Inflammatory macrophage treated with lipopolysaccharide for 1 hour (primary cell): ENCODE results near the gene CCL7.
"Not testable (repeated sequence)": the region's sequence is repeated elsewhere in the genome, so short reads cannot be mapped to it uniquely, and the experiment has no call there.

Source experiments
- DNase-seq, 2 donors: peaks; one replicate each; pipeline ENCODE4 v3.0.0-alpha.2; 2020 to 2022

Gene CCL7

DNA sequence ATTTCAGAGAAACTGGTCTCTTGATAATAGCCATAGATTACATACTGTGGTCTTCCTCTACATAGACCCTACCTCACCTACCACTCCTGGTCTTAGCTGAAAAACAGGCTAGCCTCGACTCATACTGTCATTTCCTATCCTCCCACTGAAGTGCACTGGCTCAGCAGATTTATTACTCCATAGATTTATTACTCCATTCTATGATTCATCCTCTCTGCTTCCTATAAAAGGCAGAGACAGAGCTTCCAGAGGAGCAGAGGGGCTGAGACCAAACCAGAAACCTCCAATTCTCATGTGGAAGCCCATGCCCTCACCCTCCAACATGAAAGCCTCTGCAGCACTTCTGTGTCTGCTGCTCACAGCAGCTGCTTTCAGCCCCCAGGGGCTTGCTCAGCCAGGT lies at the start of gene CCL7:
Gene CCL7, plus strand, starts transcription at position 253 of the 400 bp plus-strand sequence. Its CDS starts 70 bp downstream, at position 323.
- peak; percentile 79 to 81 for DNase-seq

DNA sequence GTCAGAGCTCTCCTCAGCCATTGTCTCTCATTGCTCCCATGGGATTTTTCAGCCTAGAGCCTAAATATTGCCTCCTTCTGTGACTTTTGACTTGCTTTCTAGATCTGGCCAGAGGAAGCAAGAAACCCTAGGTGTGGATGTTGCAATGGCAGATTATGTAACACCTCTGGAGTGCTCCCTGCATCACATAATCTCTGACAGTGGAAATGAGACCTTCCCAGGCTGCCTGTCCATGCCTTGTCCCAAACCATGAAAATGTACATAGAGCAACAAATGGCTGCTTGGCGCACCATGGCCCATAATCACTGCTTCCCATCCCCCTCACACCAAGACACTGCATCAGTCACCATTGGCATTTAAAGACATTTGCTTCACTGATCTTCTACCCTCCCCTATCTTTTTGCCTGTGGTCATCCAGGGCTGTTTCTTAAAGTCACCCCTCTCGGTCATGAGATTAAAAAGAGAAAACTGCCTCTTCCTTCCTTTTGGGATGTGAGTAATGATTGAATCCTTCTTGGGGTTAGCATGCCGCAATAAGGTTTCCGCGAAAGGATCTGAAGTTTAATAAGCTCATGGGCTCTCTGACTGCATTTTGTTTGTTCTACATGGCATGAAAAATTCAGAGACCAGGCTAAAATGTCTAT lies 49.1 kb upstream of the CCL7 start:
- DNase-seq: peak; percentile 64 to 77

GRCh38 chr17:34221411-34221810 lies 48.6 kb upstream of the CCL7 start:
- no peak for DNase-seq

DNA sequence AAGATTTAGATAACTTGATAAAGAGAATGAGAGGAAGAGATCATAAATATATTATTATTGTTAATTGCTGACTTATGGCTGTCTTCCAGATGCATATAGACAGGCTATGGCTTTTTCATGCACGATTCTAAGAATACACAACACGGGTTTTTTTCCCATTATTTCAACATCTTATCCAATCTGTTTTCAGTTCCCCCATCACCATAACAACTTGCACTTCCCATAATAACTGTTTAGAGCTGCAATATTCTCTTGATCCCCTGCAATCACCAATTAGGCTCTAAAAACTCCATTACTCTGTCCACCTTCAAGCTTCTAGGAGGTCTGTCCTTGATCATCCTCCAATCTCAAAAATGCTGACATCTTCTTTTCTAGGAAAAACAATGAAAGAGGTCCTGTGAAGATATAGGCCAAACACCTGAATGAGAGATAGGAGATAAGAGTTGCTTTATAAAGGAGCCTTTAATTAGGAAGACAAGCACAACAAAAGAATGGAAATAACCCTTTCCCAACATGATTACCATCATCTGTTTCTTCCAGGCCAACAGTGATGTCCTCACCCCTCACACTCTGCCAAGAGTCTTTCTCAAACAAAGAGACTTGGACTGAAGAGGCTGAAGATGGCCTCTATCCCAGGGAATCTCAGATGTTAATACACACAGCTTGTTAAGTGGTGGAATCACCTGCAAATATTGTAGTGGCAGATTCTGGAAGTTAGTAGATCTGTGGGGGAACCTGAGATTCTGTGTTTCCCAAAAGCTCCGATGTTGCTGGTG lies 47.1 kb upstream of the CCL7 start:
- peak; percentile 86 to 87 for DNase-seq

- DNase-seq: no peak
These were observed 45.0 kb upstream of the CCL7 start for GRCh38 chr17:34225046-34225445.

- DNase-seq: no peak
These were observed 43.8 kb upstream of the CCL7 start for GRCh38 chr17:34226011-34226743.

- DNase-seq: no peak
These were observed 43.3 kb upstream of the CCL7 start for GRCh38 chr17:34226744-34227034.

GRCh38 chr17:34227293-34227692 lies 42.7 kb upstream of the CCL7 start:
- not testable (repeated sequence) for DNase-seq

DNA sequence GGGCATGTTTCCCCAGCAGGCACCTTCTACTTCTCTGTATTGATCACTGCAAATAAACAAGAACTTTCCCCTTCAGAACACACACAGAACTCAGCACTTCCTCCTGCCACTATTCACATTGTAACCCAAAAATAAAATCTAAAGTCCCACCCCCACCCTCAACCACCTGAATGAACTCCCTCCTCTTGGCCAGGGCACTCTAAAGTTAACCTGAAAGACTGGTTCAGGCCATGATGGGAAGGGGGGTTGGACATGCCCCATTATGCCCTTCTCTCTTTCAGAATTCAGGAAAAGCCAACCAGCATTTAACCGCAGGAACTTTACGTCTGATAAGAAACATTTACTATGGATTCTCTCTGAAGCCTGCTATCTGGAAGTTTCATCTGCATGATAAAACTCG lies 42.3 kb upstream of the CCL7 start:
- DNase-seq: no peak

DNA sequence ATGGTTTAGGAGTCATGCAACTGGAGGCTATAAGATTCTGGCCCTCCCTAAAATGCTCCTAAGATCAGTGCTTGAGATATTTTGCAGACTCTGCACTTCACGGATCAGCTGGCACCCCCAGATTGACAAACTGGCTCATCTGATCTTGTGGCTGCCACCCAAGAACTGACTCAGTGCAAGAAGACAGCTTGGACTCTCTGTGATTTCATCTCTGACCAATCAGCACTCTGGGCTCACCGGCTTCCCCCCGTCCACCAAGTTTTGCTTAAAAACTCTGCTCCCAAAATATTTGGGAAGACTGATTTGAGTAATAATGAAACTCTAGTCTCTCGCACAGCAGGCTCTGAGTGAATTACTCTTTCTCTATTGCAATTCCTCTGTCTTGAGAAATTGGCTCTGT lies 41.2 kb upstream of the CCL7 start:
- DNase-seq: peak; percentile 71 to 84

DNA sequence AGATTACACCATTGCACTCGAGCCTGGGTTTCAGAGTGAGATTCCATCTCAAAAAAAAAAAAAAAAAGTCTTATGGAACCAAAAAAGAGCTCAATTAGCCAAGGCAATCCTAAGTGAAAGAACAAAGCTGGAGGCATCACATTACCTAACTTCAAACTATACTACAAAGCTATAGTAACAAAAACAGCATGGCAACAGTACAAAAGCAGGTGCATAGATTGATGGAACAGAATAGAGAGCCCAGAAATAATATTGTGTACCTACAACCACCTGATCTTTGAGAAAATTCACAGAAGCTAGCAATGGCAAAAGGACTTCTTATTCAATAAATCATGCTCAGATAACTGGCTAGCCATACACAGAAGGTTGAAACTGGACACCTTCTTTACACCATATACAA lies 39.7 kb upstream of the CCL7 start:
- DNase-seq: no peak

- DNase-seq: no peak
These were observed 35.4 kb upstream of the CCL7 start for GRCh38 chr17:34234616-34235015.

DNA sequence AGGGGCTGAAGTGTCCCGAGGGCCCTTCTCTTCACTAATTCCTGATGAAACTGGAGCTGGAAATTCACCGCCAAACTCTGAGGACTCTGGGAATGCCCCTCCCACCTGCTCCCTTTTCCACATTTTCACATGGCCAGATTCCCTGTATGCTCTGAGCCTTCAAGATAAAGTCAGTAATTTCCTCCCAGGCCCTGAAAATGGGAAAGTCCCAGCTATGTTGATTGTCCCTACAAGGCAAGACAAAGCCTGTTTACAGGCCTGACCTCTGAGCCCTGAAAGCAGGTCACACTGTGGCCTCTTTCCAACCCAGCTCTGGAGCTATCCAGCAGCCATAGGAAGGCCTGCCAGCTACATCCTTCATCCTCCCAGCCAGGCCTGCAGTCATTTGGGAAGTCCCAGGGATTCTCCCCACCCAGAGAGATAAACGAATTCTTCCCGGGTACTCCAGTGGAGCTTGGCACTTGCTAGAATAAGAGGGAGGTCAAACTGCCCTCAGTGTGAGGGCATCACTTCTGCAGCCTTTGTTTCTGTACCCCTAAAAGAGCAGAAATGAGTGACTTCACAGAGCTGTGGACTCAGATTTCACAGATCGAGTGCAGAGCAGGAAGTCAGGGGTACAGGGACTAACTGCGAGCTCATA lies 34.5 kb upstream of the CCL7 start:
- peak; percentile 54 to 92 for DNase-seq

GRCh38 chr17:34236281-34236892 lies 33.6 kb upstream of the CCL7 start:
- peak; percentile 54 to 80 for DNase-seq

GRCh38 chr17:34237458-34237857 lies 32.6 kb upstream of the CCL7 start:
- DNase-seq: no peak

DNA sequence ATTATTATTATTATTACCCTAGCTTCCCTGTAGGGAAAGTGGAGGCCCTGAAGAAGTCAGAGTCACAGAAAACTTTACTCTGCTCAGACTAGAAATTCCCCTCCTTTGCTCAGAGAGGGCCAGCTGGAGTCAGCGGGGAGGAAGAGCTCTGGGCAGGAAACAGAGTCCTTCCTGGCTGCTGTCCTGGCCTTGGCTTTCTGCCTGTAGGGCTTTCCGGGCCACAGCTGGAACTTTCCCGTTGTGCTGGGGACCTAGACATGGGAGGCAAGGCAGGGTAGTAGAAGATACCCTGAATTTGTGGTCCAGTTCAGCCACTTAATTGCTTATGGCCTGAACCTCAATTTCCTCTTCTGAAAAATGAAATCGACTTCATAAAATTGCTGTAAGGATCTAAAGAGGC lies 29.0 kb upstream of the CCL7 start:
- DNase-seq: peak in 1 of 2 donors; percentile 63

- DNase-seq: peak; percentile 82 to 86
These were observed 27.2 kb upstream of the CCL7 start for GRCh38 chr17:34242587-34243363.

DNA sequence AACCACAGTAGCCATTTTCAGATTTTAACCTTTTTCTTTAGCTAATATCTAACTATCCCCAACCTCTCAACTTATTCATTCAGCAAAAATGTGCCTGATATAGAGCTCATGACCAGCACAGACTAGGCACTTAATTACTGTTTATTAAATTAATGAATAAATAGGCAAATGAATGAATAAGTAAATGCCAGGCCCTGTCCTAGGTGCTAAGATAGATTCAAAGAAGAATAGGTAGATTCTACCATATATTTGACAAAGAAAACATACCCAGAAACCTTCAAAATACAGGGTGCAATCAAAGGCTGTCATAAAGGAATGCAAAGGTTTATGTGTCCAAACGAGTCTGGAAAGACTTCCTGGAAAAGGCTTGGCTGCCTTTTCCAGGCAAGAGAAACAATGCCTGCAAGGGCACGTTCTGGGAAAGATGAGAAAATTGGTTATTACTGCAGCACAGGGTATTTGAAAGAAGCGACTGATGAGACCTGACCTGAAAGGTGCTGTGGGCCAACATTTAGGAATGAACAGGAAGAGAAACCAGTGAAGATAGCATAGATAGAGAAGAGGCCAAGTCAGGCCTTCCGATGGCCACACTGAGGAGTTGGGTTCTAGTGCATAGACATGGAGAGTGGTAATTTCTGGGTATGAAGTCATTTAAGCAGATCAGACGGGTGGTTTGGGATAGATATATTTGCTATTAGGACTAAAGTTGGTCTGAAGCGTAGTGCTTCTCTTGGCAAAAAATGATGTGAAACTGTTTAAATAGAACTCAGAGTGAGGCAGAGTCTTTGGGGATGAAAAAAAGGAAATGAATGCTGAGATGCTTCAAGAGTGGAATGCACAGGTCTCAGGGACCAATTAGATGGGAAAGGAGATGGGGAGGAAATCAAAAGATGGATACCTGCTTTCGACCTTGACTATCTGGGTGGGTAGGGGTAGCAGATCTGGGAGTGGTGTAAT lies 26.4 kb upstream of the CCL7 start:
- peak in 1 of 2 donors; percentile 56 for DNase-seq

- DNase-seq: peak in 1 of 2 donors; percentile 26
These were observed 24.6 kb upstream of the CCL7 start for GRCh38 chr17:34245351-34245905.

DNA sequence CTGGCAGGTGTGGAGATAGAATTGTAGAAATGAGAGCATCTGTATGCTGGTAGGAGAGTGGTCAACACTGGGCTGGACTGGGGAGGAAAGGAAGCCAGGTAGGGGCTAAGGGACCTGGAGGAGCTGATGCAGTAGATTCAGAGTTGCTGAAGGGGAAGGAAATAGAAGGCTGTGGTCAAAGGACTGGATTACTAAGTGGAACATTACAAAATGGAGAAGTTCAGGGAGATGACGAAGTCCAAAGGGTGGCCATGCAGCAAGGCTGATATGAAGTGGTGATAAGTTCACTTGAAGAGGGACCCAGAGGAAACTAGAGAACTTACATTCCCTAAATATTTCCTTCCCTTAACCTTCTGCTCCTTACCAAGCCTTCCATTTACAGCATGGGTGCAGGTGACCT lies 23.6 kb upstream of the CCL7 start:
- peak; percentile 85 to 91 for DNase-seq

DNA sequence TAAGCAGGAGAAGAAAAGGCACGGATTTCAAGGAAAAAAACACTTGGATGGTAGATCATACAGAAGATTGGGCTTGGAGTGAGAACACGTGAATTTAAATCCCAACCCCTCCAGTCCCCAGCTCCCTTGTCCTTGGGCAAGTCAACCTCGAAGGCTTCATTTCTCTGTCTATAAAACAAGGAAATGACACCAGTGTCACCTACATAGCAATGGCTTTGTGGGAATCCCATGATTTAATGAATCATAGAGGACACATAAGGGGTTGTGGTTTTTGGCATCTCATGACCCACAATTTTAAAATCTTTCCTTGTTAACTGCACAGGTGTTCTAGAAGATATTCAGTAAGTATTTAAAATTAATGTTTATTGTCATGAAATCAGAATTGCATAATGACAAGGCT lies 23.1 kb upstream of the CCL7 start:
- DNase-seq: peak; percentile 76 to 88
